Heart left ventricle (tissue), 13 donors: ENCODE results near the gene ADAP2.

Experiments
- CTCF ChIP-seq, 12 donors: fragments of 200-600 bp; sonication (generic) in 4 of 12; IDR thresholded peaks; one replicate each; pipeline versions ENCODE4 v1.5.0 to v1.8.0; 2018 to 2022; ENCODE audit warnings: antibody characterized with exemption in 12 of 12, mild to moderate bottlenecking in 5 of 12
- POLR2A ChIP-seq, 2 donors: fragments of 450-650 bp; IDR thresholded peaks; one replicate each; pipeline ENCODE4 v1.6.1; 2017; ENCODE audit warnings: antibody characterized with exemption in 2 of 2, mild to moderate bottlenecking in 2 of 2, moderate library complexity in 2 of 2
- donor health status: ischemic (EF 13 %, LVEDD 7.1; RV severe dilation, severe dysfunction).
- donor health status: DM: no; HTN: yes; CAD: no.
- donor health status: DM: no; HTN: no; CAD: no.
- donor health status: ischemic (EF 25% LVEDD 6.9; RV normal size, moderate dysfunction).
- donor health status: ischemic (EF 25% LVEDD 5.7; RV mildly dilated, moderate dysfunction).
- donor health status: ischemic (EF 35%, LVEDD 5.7; RV mildly dilated, moderate dysfunction).
- donor health status: nonischemic (EF 11% LVEDD 7.7; RV severe dilation, severe dysfunction).
- donor health status: DM: yes; HTN: yes; CAD: no.
- donor health status: PGD.
- donor health status: ischemic (EF 29% LVEDD 5.4; RV normal size, mild dysfunction).
- donor health status: nonischemic (EF 23%, LVEDD 6.1; RV moderate dilation, normal function).

GRCh38 chr17:30969989-30970830, 48.5 kb downstream of the ADAP2 start:
- no peak for TF ChIP-seq CTCF (IDR thresholded peaks at IDR 0.05)
- no peak for TF ChIP-seq POLR2A (IDR thresholded peaks at IDR 0.05)
